Embryonic facial prominence (tissue), 1 donor: Measurements from ENCODE around the gene KNOP1.
A peak's percentile ranks its signal among the peaks of the same experiment; 100 is the strongest.

ENCODE experiments used
- DNase-seq: peaks from one replicate; pipeline ENCODE4 v3.0.0-alpha.2; 2016; ENCODE audit errors: extremely low spot score

KNOP1 gene

GRCh38 chr16:19717741-19718623 is at the start of gene KNOP1, which contains the start of gene IQCK:
Gene KNOP1, minus strand, starts transcription at chr16:19718227. Its CDS starts 3,192 bp downstream, at chr16:19715035.
Gene IQCK, plus strand, starts transcription at chr16:19718271. Its CDS starts 36 bp downstream, at chr16:19718307.
- peak; percentile 70 for DNase-seq

GRCh38 chr16:19767497-19767896 is 49.5 kb upstream of the KNOP1 start:
- no peak for DNase-seq

DNA sequence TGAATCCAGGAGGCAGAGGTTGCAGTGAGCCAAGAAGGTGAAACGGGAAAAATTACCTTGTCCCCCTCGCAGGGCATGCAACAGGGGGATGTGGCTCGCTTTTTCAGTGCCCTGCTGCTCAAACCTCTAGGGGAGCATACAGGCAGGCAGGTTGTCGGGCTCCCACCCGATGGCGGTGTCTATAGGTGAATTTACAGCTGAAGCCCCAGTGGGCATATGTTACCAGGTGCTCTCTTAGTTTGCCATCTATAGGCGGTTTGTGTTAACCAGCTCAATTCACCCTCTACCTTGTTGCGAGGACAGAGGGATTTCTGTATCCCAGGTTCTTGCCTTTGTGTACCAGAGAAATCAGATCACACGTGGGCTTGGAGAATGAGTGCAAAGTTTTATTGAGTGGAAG is 49.0 kb upstream of the KNOP1 start:
- no peak for DNase-seq

DNA sequence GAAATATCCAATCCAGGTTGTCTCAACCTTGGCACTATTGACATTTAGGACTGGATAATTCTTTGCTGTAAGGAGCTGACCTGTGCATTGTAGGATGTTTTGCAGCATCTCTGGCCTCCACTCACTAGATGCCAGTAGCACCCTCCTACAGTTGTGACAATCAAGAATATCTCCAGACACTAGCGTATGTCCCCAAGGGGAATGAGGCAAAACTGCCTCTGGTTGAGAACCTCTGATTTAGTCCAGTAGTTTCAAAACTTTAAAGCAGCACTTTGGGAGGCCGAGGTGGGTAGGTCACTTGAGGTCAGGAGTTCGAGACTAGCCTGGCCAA is 48.5 kb upstream of the KNOP1 start:
- DNase-seq = no peak

- DNase-seq = no peak
These were observed 48.0 kb upstream of the KNOP1 start for GRCh38 chr16:19765860-19766553.

DNA sequence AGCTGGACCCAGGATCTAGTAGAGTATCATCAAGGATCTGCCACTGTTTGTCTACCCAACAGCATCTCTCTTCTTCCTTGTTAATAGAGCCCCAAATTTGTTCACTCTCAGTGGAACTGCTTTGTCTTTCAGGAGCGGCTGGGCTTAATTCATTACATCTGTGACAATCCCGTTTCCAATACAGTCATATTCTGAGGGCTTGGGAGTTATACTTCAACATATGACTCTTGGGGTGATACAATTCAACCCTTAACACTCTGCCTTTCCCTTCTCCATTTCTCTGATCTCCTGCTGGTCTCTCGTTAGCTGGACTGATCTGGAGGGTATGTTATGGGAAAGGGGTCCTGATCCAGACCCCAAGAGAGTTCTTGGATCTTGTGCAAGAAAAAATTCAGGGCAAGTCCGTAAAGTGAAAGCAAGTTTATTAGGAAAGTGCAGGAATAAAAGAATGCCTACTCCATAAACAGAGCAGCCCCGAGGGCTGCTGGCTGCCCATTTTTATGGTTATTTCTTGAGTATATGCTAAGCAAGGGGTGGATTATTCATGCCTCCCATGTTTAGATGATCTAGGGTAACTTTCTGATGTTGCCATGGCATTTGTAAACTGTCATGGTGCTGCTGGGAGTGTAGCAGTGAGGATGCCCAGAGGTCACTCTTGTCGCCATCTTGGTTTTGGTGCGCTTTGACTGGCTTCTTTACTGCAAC is 42.5 kb upstream of the KNOP1 start:
- DNase-seq = no peak

GRCh38 chr16:19757762-19758595 is 40.0 kb upstream of the KNOP1 start:
- no peak for DNase-seq

DNA sequence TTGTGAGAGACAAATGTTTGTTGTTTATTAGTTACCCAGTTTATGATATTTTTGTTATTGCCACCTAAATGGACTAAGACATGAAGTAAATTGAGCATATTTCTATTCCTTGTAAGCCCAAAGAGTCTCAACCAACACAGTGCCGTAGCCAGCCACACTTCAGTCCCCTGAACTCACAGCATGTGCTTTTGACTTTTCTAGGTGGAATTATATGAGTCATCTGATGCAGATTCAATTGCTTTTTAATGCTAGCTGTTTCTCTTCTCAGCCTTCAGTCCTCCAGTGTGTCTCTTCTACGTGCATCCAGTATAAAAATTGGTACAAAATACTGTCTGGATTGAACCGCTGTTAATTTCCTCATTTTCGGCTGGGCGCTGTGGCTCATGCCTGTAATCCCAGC is 39.0 kb upstream of the KNOP1 start:
- DNase-seq = no peak

GRCh38 chr16:19755268-19755667 is 37.2 kb upstream of the KNOP1 start:
- no peak for DNase-seq

DNA sequence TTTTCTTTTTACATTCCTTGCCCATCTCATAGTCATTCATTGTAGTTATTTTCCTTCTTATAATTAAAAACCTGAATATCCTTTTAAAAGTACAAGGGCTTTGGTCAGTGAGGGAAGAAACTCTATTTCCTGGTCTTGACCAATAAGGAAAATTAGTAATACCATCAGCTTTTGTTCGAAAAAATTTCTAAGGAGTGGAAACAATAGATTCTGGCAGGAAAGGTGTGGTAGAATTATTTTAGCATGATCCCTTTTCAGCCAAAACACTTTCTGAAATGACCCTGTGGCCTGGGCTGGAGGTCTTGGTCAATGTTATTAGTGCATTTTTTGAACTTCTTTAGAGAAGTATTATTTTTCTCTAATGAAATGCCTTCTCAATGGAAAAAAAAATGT is 36.6 kb upstream of the KNOP1 start:
- no peak for DNase-seq

DNA sequence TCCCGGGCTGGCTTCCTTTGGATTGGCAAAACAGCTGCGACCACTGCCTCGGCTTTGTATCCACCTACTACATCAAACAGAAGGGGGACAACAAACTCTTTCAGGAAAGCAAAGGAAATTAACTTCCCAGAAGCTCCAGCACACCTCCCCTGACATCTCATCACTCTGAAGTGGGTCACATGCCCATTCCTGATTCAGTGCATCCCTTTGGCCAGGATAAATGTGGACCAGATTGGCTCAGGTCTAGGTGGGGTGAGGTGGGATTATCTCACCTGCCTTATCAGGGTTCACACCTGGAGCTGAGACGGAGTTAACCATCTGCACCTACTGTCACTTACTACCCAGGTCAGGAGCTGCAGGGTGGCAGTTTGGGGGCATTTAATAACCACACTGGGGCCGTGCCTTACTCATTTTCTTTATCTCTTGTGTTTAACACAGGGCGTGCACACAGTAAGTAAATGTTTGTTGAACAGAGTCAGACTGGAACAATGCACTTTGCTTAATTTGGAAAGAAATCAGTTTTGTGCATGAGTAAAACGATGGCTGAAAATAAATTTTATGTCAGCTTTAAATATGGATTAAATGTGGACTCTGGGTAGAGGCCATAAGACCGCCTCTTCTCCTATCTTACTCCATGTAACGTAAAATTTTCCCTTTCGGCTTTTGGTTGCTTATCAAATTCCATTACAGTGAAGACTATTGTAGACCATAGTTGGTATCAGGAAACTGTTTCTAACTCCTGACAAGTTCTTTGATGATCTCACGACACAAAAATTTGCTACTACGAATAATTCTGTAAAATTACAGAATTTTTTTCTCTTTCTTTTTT is 36.0 kb upstream of the KNOP1 start:
- no peak for DNase-seq

DNA sequence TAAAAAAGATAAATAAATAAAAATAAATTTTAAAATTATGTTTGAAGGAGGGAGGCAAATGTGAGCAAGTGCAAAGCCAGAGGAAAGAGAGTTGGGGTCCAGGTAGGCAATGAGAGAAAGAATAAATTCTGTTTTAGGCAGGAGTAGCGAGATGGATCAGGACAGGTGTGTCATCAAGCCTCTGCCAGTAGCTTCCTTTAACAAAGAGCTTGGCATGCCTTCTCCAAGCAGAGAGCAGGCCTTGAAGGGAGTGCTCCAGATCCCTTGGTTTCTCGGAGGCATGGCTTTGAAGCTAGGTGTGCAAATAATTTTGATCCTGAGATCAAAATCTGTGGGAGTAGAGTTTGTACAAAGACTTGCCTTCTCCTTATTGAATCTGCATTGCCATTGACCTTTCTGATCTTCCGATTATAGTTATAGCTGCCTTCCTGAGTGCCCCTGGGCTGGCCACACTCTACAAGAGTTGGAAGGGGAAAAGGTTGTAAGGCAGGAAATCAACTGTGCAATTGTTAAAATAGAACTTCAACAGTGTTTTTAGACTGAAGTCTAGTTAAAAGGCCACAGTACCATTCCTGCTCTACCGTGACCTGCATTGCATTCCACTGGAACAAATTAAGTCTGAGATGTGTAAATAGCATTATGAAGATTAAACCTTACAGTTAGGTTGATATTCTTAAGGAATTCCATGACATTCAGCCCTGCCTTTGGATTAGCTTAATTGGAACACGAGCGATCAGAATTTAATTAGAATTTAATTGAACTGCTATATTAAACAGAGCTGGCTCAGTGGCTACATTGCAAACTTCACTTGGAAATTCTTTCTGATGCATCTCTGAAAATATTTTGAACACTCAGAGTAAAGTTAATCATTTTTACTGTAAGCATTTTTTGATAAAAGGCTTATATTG is 33.7 kb upstream of the KNOP1 start:
- DNase-seq = no peak

GRCh38 chr16:19749571-19750080 is 31.6 kb upstream of the KNOP1 start:
- no peak for DNase-seq

GRCh38 chr16:19748389-19749168 is 30.6 kb upstream of the KNOP1 start:
- DNase-seq = no peak

GRCh38 chr16:19746561-19746960 is 28.5 kb upstream of the KNOP1 start:
- no peak for DNase-seq

DNA sequence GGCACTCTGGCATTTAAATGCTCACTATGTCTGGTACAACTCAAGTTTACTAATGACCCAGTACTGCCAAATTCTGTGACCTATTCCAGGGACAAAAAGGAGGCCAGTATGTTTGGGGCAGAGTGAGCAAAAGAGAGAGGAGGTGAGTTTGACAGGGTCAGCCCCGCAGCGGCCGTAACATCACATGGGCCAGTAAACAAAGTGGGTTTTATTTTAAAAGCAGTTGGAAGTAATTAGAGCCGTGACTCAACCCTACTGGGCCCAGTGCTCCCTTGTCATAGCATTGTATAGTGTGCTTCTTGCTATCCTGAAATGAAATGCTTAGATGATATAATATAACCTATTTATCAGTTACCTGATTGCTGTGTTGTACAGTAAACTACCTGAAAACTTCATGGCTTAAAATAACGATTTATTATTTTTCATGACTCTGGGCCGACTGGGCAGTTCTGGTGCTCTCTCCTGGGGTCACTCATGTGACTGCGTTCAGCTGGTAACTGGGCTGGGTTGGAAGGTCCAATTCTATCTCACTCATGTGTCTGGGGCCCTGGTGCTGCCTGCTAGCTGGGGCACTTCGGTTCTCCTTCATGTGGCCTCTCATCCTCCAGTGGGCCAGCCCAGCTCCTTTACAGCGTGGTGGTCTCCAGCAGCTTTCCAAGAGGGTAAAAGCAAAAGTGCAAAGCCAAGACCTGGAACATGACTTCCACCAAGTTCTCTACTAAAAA is 27.4 kb upstream of the KNOP1 start:
- DNase-seq = no peak

GRCh38 chr16:19744670-19745069 is 26.6 kb upstream of the KNOP1 start:
- DNase-seq = no peak

DNA sequence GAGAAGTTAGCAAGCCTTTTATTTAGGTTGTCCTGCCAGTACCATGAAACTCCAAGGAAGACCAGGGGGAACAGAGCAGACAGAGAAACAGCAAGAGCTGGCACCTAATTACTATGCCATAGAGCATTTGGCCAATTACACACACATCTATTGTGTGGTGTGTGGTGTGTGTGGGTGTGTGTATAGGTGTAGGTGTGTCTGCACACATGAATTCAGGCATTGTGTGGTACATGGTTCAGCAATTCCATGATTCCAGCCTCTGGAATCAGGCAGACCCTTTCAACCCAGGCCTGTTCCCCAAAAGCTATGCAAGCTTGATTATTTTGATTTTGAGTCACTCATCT is 25.8 kb upstream of the KNOP1 start:
- no peak for DNase-seq
